HG03575 (cell line): ENCODE results near the gene GTF2H1.
A peak's percentile ranks its signal among the peaks of the same experiment; 100 is the strongest.
"Not testable (repeated sequence)": the region's sequence is repeated elsewhere in the genome, so short reads cannot be mapped to it uniquely, and the experiment has no call there.

Experiments
- ATAC-seq: cut with Tn5 transposase; IDR thresholded peaks from one replicate; pipeline ENCODE4 v1.9.1; 2021; ENCODE audit not compliant: unreplicated experiment, insufficient number of reproducible peaks, low FRiP score; ENCODE audit errors: extremely low read depth

The GTF2H1 gene

DNA sequence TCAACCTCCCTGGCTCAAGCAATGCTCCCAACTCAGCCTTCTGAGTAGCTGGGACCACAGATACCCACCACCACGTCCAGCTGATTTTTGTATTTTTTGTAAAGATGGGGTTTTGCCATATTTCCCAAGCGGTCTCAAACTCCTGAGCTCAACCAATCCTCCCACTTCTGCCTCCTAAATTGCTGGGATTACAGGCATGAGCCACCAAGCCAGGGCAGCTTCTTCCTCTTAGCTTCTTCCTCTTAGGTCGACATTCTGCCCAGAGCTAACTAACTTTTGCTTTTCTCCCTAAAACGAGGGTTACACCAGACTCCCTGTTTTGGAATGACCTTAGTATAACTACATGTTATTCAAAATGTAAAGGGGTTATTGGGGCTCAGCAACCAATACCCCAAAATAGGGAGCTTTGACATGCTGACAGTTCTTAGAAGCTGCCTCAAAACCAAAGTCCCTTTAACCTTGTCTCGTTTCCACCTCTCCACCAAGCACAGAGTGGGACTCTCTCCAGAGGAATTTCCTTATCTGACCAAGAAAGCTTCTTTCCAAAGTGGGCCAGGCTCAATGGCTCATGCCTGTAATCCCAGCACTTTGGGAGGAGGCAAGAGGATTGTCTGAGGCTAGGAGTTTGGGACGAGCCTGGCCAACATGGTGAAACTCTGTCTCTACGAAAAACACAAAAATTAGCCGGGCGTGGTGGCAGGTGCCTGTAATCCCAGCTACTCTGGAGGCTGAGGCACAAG lies 7.4 kb upstream of the GTF2H1 start:
- ATAC-seq: no peak

DNA sequence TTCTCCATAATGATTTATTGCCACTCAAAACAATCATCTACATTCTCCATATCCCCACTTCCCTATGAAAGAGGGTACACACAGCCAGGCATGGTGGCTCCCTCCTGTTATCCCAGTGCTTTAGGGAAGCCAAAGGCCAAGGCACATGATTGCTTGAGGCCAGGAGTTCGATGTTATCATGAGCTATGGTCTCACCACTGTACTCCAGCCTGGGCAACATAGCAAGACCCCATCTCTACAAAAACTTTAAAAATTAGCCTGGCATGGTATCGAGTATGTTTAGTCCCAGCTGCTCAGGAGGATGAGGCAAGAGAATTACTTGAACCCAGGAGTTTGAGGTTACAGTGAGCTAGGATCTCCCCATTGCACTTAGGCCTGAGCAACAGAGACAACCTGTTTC lies 6.5 kb upstream of the GTF2H1 start:
- no peak for ATAC-seq

GRCh38 chr11:18317551-18317950 lies 4.8 kb upstream of the GTF2H1 start:
- no peak for ATAC-seq

DNA sequence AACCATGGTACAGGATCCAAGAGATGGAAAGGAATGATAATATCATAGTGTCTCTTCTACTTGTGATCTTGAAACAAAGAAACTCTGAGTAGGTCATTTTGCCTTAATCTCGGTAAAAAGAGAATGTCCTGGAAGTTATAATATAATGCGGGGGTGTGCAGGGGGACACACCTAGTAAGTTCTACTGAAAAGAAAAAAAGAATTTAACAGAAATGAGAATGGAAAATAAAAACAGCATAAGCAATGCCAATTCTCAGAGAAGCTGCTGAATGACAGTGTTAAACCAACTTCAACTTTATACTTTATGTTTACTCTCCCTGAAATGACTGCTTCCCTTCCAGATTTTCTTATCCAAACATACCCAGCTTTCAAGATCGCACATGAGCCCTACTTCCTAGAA lies 2.5 kb upstream of the GTF2H1 start:
- no peak for ATAC-seq

- no peak for ATAC-seq
Measured at GRCh38 chr11:18320617-18321016, 1.8 kb upstream of the GTF2H1 start.

- no peak for ATAC-seq
Measured at GRCh38 chr11:18321578-18321968, 794 bp upstream of the GTF2H1 start.

GRCh38 chr11:18322818-18323570 lies 627 bp downstream of the GTF2H1 start:
- ATAC-seq: no peak

DNA sequence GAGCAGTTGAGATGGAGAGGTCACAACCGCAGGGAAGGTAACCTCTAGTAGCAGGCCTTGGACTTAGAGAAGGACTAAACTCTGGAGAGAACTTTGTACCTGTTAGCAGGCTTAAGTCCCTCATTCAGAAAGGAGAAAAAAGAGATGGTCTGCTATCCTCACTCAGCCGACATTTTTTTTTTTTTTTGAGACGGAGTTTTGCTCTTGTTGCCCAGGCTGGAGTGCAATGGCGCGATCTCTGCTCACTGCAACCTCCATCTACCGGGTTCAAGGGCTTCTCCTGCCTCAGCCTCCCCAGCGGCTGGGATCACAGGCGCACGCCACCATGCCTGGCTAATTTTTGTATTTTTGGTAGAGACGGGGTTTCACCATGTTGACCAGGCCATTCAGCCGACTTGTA lies 1.5 kb downstream of the GTF2H1 start:
- ATAC-seq: not testable (repeated sequence)

DNA sequence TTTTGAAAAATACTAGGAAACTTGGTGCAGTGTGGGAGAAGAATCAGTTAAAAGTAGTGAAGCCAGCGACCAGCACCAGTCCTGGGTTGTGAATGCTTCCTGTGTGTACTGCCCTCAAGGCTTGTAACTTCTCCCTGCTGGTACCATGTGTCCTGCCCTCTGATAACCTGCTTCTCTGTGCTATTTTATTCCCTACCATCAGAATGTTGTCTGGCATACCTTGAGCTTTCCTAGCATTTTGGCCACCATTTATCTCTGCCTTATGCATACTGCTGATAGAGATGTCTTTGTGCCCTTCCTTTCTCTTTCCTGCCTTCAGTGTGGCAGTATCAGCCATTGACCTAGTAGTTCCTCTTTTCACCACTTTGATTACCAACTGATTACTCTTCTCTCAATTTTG lies 2.0 kb downstream of the GTF2H1 start:
- no peak for ATAC-seq

DNA sequence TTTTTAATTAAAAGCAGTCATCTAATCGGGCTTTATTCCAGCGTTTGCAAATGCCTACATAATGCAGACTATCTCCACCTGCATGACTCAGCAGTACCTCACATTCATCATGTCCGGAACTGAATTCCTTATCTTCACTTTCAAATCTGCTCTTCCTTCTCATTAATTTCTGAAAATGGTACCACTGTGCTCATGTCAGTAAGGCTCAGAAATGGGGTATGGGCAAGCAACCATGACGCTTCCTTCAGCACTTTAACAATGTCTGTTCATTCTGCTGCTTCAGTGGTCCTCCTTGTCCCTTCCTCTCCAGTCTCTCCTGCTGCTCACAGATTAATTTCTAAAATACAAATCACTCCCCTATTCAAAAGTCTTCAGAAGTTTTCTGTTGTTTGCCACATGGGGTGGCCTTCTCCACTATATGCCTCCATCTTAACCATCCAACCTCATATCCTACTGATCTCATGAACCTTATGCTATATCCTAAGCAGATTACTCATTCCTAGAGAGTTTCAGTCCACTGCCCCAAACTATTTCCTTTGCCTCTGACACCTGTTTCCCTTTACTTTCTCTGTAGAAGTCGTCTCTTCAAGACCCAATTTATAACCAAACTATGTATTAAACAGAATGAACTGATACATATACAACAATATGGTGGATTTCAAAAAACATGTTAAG lies 7.0 kb downstream of the GTF2H1 start:
- peak; percentile 38 for ATAC-seq

DNA sequence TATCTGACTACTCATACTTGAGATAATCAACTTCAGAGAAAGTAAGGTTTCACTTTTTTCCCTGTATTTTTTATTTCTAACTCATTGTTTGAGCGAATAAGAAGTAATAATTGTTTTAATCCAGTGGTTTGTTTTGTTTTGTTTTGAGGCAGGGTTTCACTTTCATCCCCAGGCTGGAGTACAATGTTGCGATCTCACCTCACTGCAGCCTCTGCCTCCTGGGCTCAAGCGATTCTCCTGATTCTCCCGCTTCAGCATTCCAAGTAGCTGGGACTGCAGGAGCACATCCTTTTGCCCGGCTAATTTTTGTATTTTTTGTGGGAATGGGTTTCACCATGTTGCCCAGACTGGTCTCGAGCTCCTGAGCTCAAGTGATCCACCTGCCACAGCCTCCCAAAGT lies 8.6 kb downstream of the GTF2H1 start:
- ATAC-seq: no peak

DNA sequence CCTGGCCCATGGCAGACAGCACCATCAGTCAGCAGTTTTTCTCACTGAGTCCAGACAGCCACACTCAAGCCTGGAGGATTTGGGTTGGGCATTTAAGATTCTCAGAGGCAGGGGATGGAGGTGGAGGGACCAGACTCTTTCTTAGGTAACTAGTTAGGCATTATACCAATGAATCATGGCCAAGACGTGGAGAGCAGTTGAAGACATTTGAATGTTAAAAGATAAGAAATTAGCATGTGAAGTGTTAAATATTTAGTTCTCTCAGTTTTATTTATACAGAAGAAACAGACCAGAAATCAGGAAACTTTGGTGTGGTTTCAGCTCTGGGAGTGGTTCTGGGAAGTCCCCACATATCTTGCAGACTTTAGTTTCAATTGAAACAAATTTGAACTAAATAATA lies 9.9 kb downstream of the GTF2H1 start:
- ATAC-seq: no peak

- no peak for ATAC-seq
Measured at GRCh38 chr11:18332891-18333290, 10.5 kb downstream of the GTF2H1 start.

DNA sequence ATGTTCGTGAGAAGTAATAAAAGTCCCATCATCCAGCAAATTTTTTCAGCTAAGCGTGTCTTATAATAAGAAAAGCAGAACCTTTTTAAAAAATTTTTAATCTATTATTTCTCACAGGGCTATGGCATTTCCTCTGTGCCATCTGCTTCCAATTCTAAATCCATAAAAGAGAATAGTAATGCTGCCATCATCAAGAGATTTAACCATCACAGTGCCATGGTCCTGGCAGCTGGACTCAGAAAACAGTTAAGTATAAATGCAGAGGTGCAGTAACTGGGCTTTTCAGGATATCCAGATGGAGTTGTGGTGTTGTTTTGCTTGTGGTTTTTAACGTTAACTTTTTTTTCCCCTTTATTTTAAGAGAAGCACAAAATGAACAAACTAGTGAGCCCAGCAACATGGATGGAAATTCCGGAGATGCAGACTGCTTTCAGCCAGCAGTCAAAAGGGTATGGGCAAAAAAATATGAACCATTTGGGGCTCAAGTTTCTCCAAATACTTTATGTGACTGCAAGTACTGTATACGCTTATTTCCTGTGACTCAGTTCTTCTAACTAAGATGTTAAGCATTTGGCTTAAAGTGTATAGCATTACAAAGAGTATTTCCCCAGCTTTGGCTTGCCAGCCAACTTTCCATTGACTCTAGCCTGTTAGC lies 25.2 kb downstream of the GTF2H1 start:
- no peak for ATAC-seq

- ATAC-seq: no peak
Measured at GRCh38 chr11:18352581-18352980, 30.2 kb downstream of the GTF2H1 start.

DNA sequence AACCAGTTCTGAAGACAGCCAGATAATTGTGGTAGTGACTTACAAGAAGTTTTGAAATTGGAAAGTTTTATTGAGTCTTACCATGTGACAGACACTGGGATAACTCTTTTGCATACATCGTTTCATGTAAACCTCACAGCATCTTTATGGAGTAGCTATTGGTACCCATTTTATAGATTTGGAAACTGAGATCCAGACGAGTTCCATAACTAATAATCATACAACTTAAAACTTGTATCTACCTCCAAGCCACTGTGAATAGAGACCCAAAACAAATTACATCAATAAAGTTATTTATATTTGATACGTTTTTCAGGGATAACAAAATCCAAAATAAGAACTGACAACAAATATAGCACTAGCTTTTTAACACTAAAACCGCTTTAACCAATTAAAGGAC lies 36.3 kb downstream of the GTF2H1 start:
- no peak for ATAC-seq

GRCh38 chr11:18361154-18361553 lies 38.8 kb downstream of the GTF2H1 start:
- ATAC-seq: no peak

DNA sequence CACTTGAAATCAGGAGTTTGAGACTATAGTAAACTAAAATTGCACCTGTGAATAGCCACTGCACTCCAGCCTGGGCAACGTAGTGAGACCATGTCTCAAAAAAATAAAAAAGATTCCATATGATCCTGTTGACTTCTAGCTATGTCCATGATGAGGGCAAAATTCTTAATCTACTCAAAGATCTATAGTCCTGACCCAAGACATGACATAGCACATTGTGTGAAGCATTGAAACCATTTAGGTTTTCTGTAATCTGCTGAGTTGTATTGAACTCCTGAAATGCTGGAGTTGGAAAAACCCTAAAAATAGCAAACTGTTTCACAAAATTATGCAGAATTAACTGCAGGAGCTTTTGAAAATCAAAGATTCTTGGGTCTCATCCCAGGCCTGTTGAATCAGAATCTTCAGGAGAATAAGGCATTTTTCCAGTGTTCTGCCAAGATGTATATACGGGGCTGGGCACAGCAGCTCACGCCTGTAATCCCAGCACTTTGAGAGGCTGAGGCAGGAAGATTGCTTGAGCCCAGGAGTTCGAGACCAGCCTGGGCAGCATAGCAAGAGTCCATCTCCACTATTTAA lies 42.2 kb downstream of the GTF2H1 start:
- ATAC-seq: no peak

GRCh38 chr11:18365741-18366140 lies 43.4 kb downstream of the GTF2H1 start:
- no peak for ATAC-seq
